Nephron progenitor cell (in vitro differentiated cells): Measurements from ENCODE around the gene FAM3B.

ENCODE experiments used
- DNase-seq: peaks from one replicate; pipeline ENCODE4 v3.0.0; 2021
- H3K27ac Mint-ChIP-seq: 2 replicates; pipeline ENCODE4 v1.8.0; 2021; ENCODE audit warnings: mild to moderate bottlenecking, moderate library complexity, mixed read lengths
- H3K27me3 Mint-ChIP-seq: 2 replicates; pipeline ENCODE4 v1.8.0; 2021; ENCODE audit warnings: mild to moderate bottlenecking, low read depth, mixed read lengths; ENCODE audit not compliant: poor library complexity
- H3K36me3 Mint-ChIP-seq: 2 replicates; pipeline ENCODE4 v1.8.0; 2021; ENCODE audit warnings: low read depth, mixed read lengths
- H3K4me1 Mint-ChIP-seq: 2 replicates; pipeline ENCODE4 v1.8.0; 2021; ENCODE audit warnings: mixed read lengths
- H3K4me3 Mint-ChIP-seq: 2 replicates; pipeline ENCODE4 v1.8.0; 2021; ENCODE audit warnings: mild to moderate bottlenecking, moderate library complexity, mixed read lengths
- H3K9me3 Mint-ChIP-seq: 2 replicates; pipeline ENCODE4 v1.8.0; 2021; ENCODE audit warnings: mild to moderate bottlenecking, moderate library complexity, mixed read lengths
- TF ChIP-seq, protein P1 (sequence below): fragments of 200-600 bp; sonication (generic); IDR thresholded peaks from 2 replicates; pipeline ENCODE4 v1.5.0; 2021; ENCODE audit warnings: antibody characterized with exemption

Gene FAM3B

DNA sequence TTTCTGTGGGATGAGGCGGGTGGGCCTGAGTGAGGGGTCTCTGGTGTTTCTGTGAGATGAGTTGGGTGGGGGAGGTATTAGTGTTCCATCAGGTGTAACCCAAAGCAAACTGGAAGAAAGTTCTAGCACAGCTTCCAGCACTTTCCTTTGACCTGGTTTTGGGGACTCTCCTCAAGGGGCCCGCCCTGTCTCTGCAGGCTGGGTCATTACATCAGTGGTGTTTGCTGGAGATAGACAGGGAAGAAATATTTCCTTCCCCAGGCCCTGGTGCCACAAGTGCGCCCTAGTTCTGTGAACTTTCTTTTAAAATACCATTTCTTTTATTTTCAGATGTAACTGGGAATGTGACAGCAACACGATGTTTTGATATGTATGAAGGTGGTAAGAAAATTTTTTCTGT, 28.8 kb downstream of the FAM3B start:
- Mint-ChIP-seq H3K9me3 (peaks cover 13% of the 10 kb centered on the region), H3K27ac (no peak overlapping the region), H3K36me3 (no peaks in the 10 kb centered on the region), H3K4me1 (peaks cover 14% of the 10 kb centered on the region), H3K4me3 (no peak overlapping the region), H3K27me3 (peaks cover 13% of the 10 kb centered on the region)
- TF ChIP-seq, protein P1, sequence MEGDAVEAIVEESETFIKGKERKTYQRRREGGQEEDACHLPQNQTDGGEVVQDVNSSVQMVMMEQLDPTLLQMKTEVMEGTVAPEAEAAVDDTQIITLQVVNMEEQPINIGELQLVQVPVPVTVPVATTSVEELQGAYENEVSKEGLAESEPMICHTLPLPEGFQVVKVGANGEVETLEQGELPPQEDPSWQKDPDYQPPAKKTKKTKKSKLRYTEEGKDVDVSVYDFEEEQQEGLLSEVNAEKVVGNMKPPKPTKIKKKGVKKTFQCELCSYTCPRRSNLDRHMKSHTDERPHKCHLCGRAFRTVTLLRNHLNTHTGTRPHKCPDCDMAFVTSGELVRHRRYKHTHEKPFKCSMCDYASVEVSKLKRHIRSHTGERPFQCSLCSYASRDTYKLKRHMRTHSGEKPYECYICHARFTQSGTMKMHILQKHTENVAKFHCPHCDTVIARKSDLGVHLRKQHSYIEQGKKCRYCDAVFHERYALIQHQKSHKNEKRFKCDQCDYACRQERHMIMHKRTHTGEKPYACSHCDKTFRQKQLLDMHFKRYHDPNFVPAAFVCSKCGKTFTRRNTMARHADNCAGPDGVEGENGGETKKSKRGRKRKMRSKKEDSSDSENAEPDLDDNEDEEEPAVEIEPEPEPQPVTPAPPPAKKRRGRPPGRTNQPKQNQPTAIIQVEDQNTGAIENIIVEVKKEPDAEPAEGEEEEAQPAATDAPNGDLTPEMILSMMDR: no peak
- no peak for DNase-seq

DNA sequence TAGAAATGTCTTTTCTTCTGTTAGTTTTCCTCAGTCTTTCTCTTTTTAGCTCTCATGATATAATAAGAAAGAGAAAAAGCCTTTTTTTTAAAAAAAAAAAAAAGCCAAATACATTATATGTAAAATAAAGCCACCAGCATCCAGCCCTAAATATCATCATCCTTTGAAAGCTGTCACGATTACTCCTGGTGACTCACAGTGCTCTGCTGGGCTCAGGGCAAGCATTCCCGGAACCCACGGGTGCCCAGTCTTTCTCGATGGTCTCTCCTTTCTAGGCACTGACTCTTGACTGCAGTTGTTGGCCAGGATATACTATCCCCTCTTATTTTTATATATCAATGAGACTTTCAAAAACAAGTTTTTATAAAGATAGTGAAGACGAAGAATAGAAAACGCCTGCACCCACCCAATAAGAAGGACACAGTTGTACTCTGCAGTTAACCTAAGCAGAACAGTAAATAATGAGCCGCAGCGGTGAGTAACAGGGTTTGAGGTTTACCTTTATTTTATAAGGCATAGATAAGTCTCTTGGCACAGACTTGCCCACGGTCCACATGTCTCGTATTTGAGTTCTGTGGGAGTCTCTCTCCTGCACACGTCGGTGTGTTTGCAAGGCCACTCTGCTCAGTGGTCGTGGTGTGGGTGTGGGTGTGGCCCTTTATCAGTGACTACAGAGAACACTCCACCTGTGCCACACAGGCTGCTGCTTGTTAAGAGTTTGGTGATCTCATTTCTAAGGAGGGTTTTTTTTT, 29.5 kb downstream of the FAM3B start:
- Mint-ChIP-seq H3K27me3 (peaks cover 13% of the 10 kb centered on the region), H3K4me3 (no peak overlapping the region), H3K27ac (no peak overlapping the region), H3K9me3 (peaks cover 13% of the 10 kb centered on the region), H3K4me1 (peaks cover 14% of the 10 kb centered on the region), H3K36me3 (no peaks in the 10 kb centered on the region)
- TF ChIP-seq, protein P1: no peak
- no peak for DNase-seq

DNA sequence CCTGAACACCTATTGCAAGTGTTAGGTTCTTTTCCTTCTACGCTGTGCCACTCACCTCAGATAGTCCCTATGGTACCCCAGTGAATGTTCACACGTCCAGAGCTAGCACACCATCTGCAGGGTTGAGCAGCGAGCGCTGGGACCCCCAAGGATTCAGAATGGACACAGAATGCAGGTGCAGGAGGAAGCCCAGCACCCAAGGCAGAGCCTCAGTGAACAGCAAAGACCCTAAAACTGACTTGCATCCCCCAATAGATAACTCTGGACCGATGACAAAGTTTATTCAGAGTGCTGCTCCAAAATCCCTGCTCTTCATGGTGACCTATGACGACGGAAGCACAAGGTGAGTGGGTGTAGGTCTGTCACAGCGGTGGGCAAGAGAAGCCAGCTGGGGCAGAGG, 30.2 kb downstream of the FAM3B start:
- peaks cover 14% of the 10 kb centered on the region for H3K4me1 Mint-ChIP-seq

DNA sequence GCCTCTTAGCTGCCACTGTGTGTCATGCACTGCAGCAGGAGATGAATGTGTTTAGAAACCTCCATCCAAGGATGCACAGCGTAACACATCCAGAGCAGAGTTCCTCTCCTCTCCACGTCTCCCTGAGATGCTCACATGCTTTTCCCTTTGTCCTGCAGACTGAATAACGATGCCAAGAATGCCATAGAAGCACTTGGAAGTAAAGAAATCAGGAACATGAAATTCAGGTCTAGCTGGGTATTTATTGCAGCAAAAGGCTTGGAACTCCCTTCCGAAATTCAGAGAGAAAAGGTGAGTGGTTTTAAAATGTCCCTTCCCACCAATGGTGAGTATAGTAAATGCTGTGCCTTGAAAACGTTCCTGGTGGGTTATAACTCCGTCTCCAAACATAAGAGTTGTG, 31.8 kb downstream of the FAM3B start:
- Mint-ChIP-seq H3K36me3 (no peaks in the 10 kb centered on the region), H3K27me3 (peaks cover 17% of the 10 kb centered on the region), H3K4me3 (no peak overlapping the region), H3K27ac (no peak overlapping the region), H3K9me3 (no peaks in the 10 kb centered on the region), H3K4me1 (peaks cover 14% of the 10 kb centered on the region)
- no peak for DNase-seq
- TF ChIP-seq, protein P1: no peak

More for the DNA sequence above, 30.2 kb downstream of the FAM3B start:
- TF ChIP-seq, protein P1: no peak
- peaks cover 13% of the 10 kb centered on the region for H3K27me3 Mint-ChIP-seq
- no peak overlapping the region for H3K27ac Mint-ChIP-seq
- no peaks in the 10 kb centered on the region for H3K36me3 Mint-ChIP-seq
- no peak for DNase-seq
- peaks cover 13% of the 10 kb centered on the region for H3K9me3 Mint-ChIP-seq
- H3K4me3 Mint-ChIP-seq: no peak overlapping the region

DNA sequence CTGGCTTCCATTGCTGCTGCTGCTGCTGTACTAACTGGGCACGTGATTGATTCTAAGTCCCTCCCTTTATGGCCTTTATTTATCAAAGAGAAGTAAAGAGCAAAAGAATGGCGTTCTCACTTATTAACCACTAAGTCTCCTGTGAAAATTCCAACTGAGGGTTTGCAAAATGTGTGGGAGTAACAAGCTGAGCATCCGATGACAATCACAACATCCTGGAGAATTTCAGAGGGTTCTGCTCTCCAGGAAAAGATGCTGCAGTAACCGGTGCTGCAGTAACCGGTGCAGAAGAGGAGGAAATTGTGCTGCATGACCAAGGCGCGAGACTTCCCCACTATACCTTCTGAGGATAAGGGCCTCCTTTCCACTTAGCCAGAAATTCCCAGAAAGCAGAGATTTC, 32.5 kb downstream of the FAM3B start:
- TF ChIP-seq, protein P1: no peak
- H3K36me3 Mint-ChIP-seq: no peaks in the 10 kb centered on the region
- H3K27ac Mint-ChIP-seq: no peak overlapping the region
- H3K4me3 Mint-ChIP-seq: no peak overlapping the region
- DNase-seq: no peak
- peaks cover 16% of the 10 kb centered on the region for H3K27me3 Mint-ChIP-seq
- H3K4me1 Mint-ChIP-seq: peaks cover 12% of the 10 kb centered on the region
- no peaks in the 10 kb centered on the region for H3K9me3 Mint-ChIP-seq
